OCI-LY1 (cell line): ENCODE data around the gene PDE2A.

Experiments
- H2AFZ ChIP-seq: fragments of 200-600 bp; sonication (generic), shearing (Covaris generic); 2 replicates; pipeline ENCODE4 v1.6.0; 2014; ENCODE audit warnings: antibody characterized with exemption, mild to moderate bottlenecking, low read length
- H3F3A ChIP-seq: fragments of 200-600 bp; sonication (generic), shearing (Covaris generic); 2 replicates; pipeline ENCODE4 v1.6.0; 2014; ENCODE audit warnings: mild to moderate bottlenecking, antibody characterized with exemption, low read length, moderate library complexity; ENCODE audit not compliant: insufficient read depth
- H3K27ac ChIP-seq: fragments of 200-600 bp; sonication (generic); 2 replicates; pipeline ENCODE4 v1.5.1; 2014; ENCODE audit warnings: low read length, mixed run types, mild to moderate bottlenecking, low read depth; ENCODE audit not compliant: poor library complexity, severe bottlenecking
- H3K27me3 ChIP-seq: fragments of 200-600 bp; sonication (generic); 2 replicates; pipeline ENCODE4 v1.6.0; 2014; ENCODE audit warnings: antibody characterized with exemption, mild to moderate bottlenecking, low read length, moderate library complexity; ENCODE audit not compliant: insufficient read depth
- H3K36me3 ChIP-seq: fragments of 200-600 bp; sonication (generic); 2 replicates; pipeline ENCODE4 v1.6.1; 2014; ENCODE audit warnings: mild to moderate bottlenecking, antibody characterized with exemption, low read length, moderate library complexity, mixed read lengths; ENCODE audit not compliant: insufficient read depth
- H3K4me1 ChIP-seq: fragments of 200-600 bp; sonication (generic); 2 replicates; pipeline ENCODE4 v1.5.1; 2014; ENCODE audit warnings: mild to moderate bottlenecking, low read length, moderate library complexity; ENCODE audit not compliant: insufficient read depth, severe bottlenecking
- H3K4me2 ChIP-seq: fragments of 200-600 bp; sonication (generic), shearing (Covaris generic); 2 replicates; pipeline ENCODE4 v1.6.1; 2014; ENCODE audit warnings: low read length
- H3K4me3 ChIP-seq: fragments of 200-600 bp; sonication (generic); 2 replicates; pipeline ENCODE4 v1.5.1; 2014; ENCODE audit warnings: low read length, low read depth, mild to moderate bottlenecking, mixed read lengths; ENCODE audit not compliant: poor library complexity, severe bottlenecking
- H3K79me2 ChIP-seq: fragments of 200-600 bp; shearing (Covaris generic); 2 replicates; pipeline ENCODE4 v1.6.1; 2016; ENCODE audit warnings: mixed run types, low read length, mixed read lengths; ENCODE audit not compliant: insufficient read depth
- H3K9ac ChIP-seq: fragments of 200-600 bp; sonication (generic), shearing (Covaris generic); 2 replicates; pipeline ENCODE4 v1.6.1; 2014; ENCODE audit warnings: mild to moderate bottlenecking, low read length, mixed read lengths
- H3K9me2 ChIP-seq: fragments of 200-600 bp; sonication (generic), shearing (Covaris generic); 2 replicates; pipeline ENCODE4 v1.6.1; 2014; ENCODE audit warnings: low read depth, mild to moderate bottlenecking, low read length, mixed read lengths
- H3K9me3 ChIP-seq: fragments of 200-600 bp; shearing (Covaris generic); 2 replicates; pipeline ENCODE4 v1.6.1; 2014; ENCODE audit warnings: low read length, mixed read lengths
- H4K20me1 ChIP-seq: fragments of 200-600 bp; sonication (generic), shearing (Covaris generic); 2 replicates; pipeline ENCODE4 v1.6.0; 2016; ENCODE audit warnings: mild to moderate bottlenecking, low read length; ENCODE audit not compliant: insufficient read depth
- EZH2 ChIP-seq: fragments of 200-600 bp; sonication (generic), shearing (Covaris generic); IDR thresholded peaks from 2 replicates; pipeline ENCODE4 v1.8.0; 2017; ENCODE audit warnings: borderline replicate concordance, mixed run types, mild to moderate bottlenecking, antibody characterized with exemption, low read length, moderate library complexity, mixed read lengths
- TF ChIP-seq, protein P1 (sequence below): fragments of 200-600 bp; sonication (generic), shearing (Covaris generic); IDR thresholded peaks from 2 replicates; pipeline ENCODE4 v1.5.1; 2017; ENCODE audit warnings: mild to moderate bottlenecking, antibody characterized with exemption, low read length, moderate library complexity, mixed read lengths

Gene PDE2A

DNA sequence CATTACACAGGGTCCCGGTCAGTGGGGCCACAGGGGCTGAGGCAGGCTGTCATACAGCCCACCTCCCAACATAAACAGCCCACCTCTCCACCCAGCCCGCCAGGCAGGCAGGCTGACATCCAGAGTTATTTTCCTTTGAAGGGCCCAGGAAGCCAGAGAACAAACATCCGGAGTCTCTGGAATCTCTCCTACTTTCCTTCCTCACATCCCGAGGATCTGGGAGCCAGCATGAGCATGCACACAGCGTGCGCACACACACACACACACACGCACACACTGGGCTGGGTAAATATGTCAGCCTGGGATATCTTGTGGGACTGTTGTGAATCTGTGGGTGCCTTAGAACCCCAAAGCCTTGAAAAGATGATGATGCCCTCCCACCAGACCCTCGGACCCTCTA, 55.4 kb downstream of the PDE2A start:
- Histone ChIP-seq H3K27ac (no peak overlapping the region), H3K4me3 (no peak overlapping the region), H3K4me1 (no peaks in the 10 kb centered on the region), H3K9ac (no peak overlapping the region), H3K9me3 (no peaks in the 10 kb centered on the region), H2AFZ (no peak overlapping the region), H3K36me3 (no peaks in the 10 kb centered on the region), H3K27me3 (peaks cover 4% of the 10 kb centered on the region; the same call in 1 of the 2 replicates), H4K20me1 (no peaks in the 10 kb centered on the region), H3K4me2 (no peak overlapping the region), H3K9me2 (no peaks in the 10 kb centered on the region), H3K79me2 (no peaks in the 10 kb centered on the region), H3F3A (no peaks in the 10 kb centered on the region)
- no peak for TF ChIP-seq EZH2
- TF ChIP-seq, protein P1, sequence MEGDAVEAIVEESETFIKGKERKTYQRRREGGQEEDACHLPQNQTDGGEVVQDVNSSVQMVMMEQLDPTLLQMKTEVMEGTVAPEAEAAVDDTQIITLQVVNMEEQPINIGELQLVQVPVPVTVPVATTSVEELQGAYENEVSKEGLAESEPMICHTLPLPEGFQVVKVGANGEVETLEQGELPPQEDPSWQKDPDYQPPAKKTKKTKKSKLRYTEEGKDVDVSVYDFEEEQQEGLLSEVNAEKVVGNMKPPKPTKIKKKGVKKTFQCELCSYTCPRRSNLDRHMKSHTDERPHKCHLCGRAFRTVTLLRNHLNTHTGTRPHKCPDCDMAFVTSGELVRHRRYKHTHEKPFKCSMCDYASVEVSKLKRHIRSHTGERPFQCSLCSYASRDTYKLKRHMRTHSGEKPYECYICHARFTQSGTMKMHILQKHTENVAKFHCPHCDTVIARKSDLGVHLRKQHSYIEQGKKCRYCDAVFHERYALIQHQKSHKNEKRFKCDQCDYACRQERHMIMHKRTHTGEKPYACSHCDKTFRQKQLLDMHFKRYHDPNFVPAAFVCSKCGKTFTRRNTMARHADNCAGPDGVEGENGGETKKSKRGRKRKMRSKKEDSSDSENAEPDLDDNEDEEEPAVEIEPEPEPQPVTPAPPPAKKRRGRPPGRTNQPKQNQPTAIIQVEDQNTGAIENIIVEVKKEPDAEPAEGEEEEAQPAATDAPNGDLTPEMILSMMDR = no peak

DNA sequence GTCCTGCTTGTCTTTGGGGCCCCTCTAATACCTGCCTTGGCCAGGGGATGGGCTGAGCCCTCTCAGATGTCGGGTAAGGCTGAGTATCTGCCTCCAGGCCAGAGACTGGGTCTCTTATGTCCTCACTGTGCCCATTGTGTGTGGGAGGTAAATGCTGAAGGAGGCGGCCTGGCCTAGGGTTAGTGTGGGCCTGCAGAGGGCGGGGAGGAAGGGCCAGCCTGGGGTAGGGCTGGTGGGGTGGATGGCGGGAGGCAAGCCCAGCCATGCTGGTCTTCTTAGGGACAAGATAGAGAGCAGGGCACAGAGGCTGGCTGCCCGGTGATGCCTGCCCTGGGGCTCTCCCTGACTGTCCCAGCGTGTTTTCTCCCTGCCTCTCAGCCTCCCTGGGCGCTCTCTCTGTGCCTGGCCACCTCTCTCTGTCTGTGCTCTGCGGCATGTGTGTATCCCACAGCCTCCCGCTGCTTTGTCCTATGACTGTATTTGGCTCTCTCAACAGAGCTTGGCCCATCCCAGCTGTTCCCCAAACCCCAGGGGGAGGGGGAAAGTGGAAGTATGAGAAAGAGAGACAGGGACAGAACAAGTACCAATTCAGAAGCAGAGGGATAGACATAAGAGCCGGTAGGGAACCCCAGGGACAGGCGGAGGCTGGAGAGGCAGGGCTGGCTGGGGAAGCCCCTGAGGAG, 57.0 kb downstream of the PDE2A start:
- H4K20me1 ChIP-seq = no peaks in the 10 kb centered on the region
- no peak overlapping the region for H3K4me3 ChIP-seq
- H3K9ac ChIP-seq = no peak overlapping the region
- H3K27ac ChIP-seq = no peak overlapping the region
- no peaks in the 10 kb centered on the region for H3F3A ChIP-seq
- H3K4me1 ChIP-seq = no peaks in the 10 kb centered on the region
- no peaks in the 10 kb centered on the region for H3K79me2 ChIP-seq
- no peaks in the 10 kb centered on the region for H3K36me3 ChIP-seq
- H3K27me3 ChIP-seq = no peaks in the 10 kb centered on the region
- no peak overlapping the region for H3K4me2 ChIP-seq
- no peaks in the 10 kb centered on the region for H3K9me3 ChIP-seq
- TF ChIP-seq, protein P1 = no peak
- TF ChIP-seq EZH2 = no peak
- H2AFZ ChIP-seq = no peak overlapping the region
- H3K9me2 ChIP-seq = no peaks in the 10 kb centered on the region

DNA sequence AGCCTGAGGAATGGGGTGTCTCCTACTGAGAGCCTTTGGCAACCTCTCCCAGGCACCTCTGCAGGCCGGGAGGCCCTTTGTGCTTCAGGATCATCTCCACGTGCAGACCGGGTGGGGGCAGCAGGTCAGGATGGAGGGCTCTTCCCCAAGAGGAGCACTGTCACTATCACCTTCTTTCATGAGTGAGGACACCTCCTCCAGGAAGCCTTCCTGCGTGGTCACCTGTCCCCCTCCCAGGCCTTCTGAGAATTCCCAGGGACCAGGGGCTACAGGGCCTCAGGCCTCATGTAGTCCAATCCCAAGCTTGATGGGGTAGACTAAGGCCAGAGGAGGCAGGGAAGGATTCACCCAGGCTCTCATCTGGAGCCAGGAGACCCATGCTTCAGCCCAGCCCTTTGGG, 57.6 kb downstream of the PDE2A start:
- TF ChIP-seq, protein P1 = no peak
- no peak for TF ChIP-seq EZH2
- no peak overlapping the region for H3K27ac ChIP-seq

More for the DNA sequence above, 57.6 kb downstream of the PDE2A start:
- Histone ChIP-seq H3K9ac (no peak overlapping the region), H3K9me2 (no peaks in the 10 kb centered on the region), H3K4me2 (no peak overlapping the region), H3K36me3 (no peaks in the 10 kb centered on the region), H3F3A (no peaks in the 10 kb centered on the region), H4K20me1 (no peaks in the 10 kb centered on the region), H3K79me2 (no peaks in the 10 kb centered on the region), H3K4me3 (no peak overlapping the region), H3K4me1 (no peaks in the 10 kb centered on the region), H3K27me3 (no peaks in the 10 kb centered on the region), H2AFZ (no peak overlapping the region), H3K9me3 (no peaks in the 10 kb centered on the region)
